ENCODE measurements around the gene CHST9.
A peak's percentile ranks its signal among the peaks of the same experiment; 100 is the strongest.
"Not testable (repeated sequence)": the region's sequence is repeated elsewhere in the genome, so short reads cannot be mapped to it uniquely, and the experiment has no call there.

The CHST9 gene

GRCh38 chr18:27175245-27175644, 9.9 kb downstream of the CHST9 start:
- no peak for DNase-seq (ENCODE audit: low read depth, low spot score)
- H3K27ac ChIP-seq = no peak overlapping the region

GRCh38 chr18:27171993-27172392, 13.1 kb downstream of the CHST9 start:
- H3K27ac ChIP-seq = no peak overlapping the region
- DNase-seq (ENCODE audit: low read depth, low spot score) = no peak

- no peak for DNase-seq (ENCODE audit: low read depth, low spot score)
- H3K27ac ChIP-seq = no peak overlapping the region
Measured at GRCh38 chr18:27165412-27165811, 19.7 kb downstream of the CHST9 start.

GRCh38 chr18:27164905-27165304, 20.2 kb downstream of the CHST9 start:
- no peak overlapping the region for H3K27ac ChIP-seq
- DNase-seq (ENCODE audit: low read depth, low spot score) = no peak

GRCh38 chr18:27163197-27163716, 21.9 kb downstream of the CHST9 start:
- DNase-seq (ENCODE audit: low read depth, low spot score); H3K27ac ChIP-seq: not testable (repeated sequence)

- DNase-seq (ENCODE audit: low read depth, low spot score); H3K27ac ChIP-seq: not testable (repeated sequence)
Measured at GRCh38 chr18:27149240-27149639, 35.9 kb downstream of the CHST9 start.

- DNase-seq (ENCODE audit: low read depth, low spot score) = no peak
- H3K27ac ChIP-seq = no peak overlapping the region
Measured at GRCh38 chr18:27144672-27145071, 40.4 kb downstream of the CHST9 start.

GRCh38 chr18:27143580-27144287, 41.4 kb downstream of the CHST9 start:
- DNase-seq (ENCODE audit: low read depth, low spot score) = no peak
- H3K27ac ChIP-seq = no peak overlapping the region

- no peak overlapping the region for H3K27ac ChIP-seq
- DNase-seq (ENCODE audit: low read depth, low spot score) = no peak
Measured at GRCh38 chr18:27142891-27143290, 42.2 kb downstream of the CHST9 start.

GRCh38 chr18:27141876-27142275, 43.2 kb downstream of the CHST9 start:
- DNase-seq (ENCODE audit: low read depth, low spot score) = no peak

GRCh38 chr18:27138079-27138478, 47.0 kb downstream of the CHST9 start:
- H3K27ac ChIP-seq = no peak overlapping the region
- no peak for DNase-seq (ENCODE audit: low read depth, low spot score)

More at GRCh38 chr18:27141876-27142275, 43.2 kb downstream of the CHST9 start:
- H3K27ac ChIP-seq = no peak overlapping the region

GRCh38 chr18:27136208-27136535, 48.9 kb downstream of the CHST9 start:
- peak; percentile 34 for DNase-seq (ENCODE audit: low read depth, low spot score)
- H3K27ac ChIP-seq = peak overlapping the region; percentile 59

GRCh38 chr18:27135504-27136207, 49.5 kb downstream of the CHST9 start:
- no peak for DNase-seq (ENCODE audit: low read depth, low spot score)
- peak overlapping the region; percentile 59 for H3K27ac ChIP-seq

GRCh38 chr18:27130065-27130630, 55.0 kb downstream of the CHST9 start:
- DNase-seq (ENCODE audit: low read depth, low spot score) = no peak
- H3K27ac ChIP-seq = no peak overlapping the region

- no peak for DNase-seq (ENCODE audit: low read depth, low spot score)
- no peak overlapping the region for H3K27ac ChIP-seq
Measured at GRCh38 chr18:27124196-27124595, 60.9 kb downstream of the CHST9 start.

- H3K27ac ChIP-seq = no peak overlapping the region
- DNase-seq (ENCODE audit: low read depth, low spot score) = no peak
Measured at GRCh38 chr18:27121108-27121507, 64.0 kb downstream of the CHST9 start.

- DNase-seq (ENCODE audit: low read depth, low spot score) = no peak
- H3K27ac ChIP-seq = no peak overlapping the region
Measured at GRCh38 chr18:27120246-27120645, 64.9 kb downstream of the CHST9 start.

- H3K27ac ChIP-seq = no peak overlapping the region
Measured at GRCh38 chr18:27118973-27119372, 66.1 kb downstream of the CHST9 start.

GRCh38 chr18:27114842-27115241, 70.3 kb downstream of the CHST9 start:
- H3K27ac ChIP-seq = no peak overlapping the region
- DNase-seq (ENCODE audit: low read depth, low spot score) = no peak

More at GRCh38 chr18:27118973-27119372, 66.1 kb downstream of the CHST9 start:
- DNase-seq (ENCODE audit: low read depth, low spot score) = no peak

GRCh38 chr18:27113358-27113757, 71.8 kb downstream of the CHST9 start:
- DNase-seq (ENCODE audit: low read depth, low spot score) = no peak
- H3K27ac ChIP-seq = no peak overlapping the region

- DNase-seq (ENCODE audit: low read depth, low spot score) = no peak
- no peak overlapping the region for H3K27ac ChIP-seq
Measured at GRCh38 chr18:27110319-27110718, 74.8 kb downstream of the CHST9 start.
